ENCODE data around the gene RETNLB. TPM values are rescaled to one million over a fixed set of nuclear protein-coding genes. Genes with fewer than 3 reads are reported as not detected.

Gene RETNLB
- polyA plus RNA-seq, 1 experiment = not detected

- no peak for TF ChIP-seq CTCF (IDR thresholded peaks at IDR 0.05; ENCODE audit: low read depth, low read length)
- DNase-seq (ENCODE audit: low read depth, low spot score) = no peak
- Histone ChIP-seq H3K27me3 (ENCODE audit: control insufficient read depth, insufficient read depth, low read length) (no peaks in the 10 kb centered on the region), H3K27ac (ENCODE audit: low read depth, low read length) (no peak overlapping the region), H3K4me3 (ENCODE audit: low read depth, low read length) (no peak overlapping the region), H3K9me3 (ENCODE audit: control insufficient read depth, insufficient read depth, low read length) (no peaks in the 10 kb centered on the region)
- ChIA-PET POLR2A (no interaction called here), CTCF (no interaction called here)
Measured at GRCh38 chr3:108780235-108780634, 23.0 kb upstream of the RETNLB start.

GRCh38 chr3:108779496-108779895 lies 22.3 kb upstream of the RETNLB start:
- no peak for DNase-seq (ENCODE audit: low read depth, low spot score)
- no peak for TF ChIP-seq CTCF (IDR thresholded peaks at IDR 0.05; ENCODE audit: low read depth, low read length)
- no peak overlapping the region for H3K4me3 ChIP-seq (ENCODE audit: low read depth, low read length)
- ChIA-PET POLR2A (no interaction called here), CTCF (no interaction called here)
- H3K9me3 ChIP-seq (ENCODE audit: control insufficient read depth, insufficient read depth, low read length) = no peaks in the 10 kb centered on the region
- H3K27ac ChIP-seq (ENCODE audit: low read depth, low read length) = no peak overlapping the region
- H3K27me3 ChIP-seq (ENCODE audit: control insufficient read depth, insufficient read depth, low read length) = no peaks in the 10 kb centered on the region

- H3K27ac ChIP-seq (ENCODE audit: low read depth, low read length) = no peak overlapping the region
- no peak for TF ChIP-seq CTCF (IDR thresholded peaks at IDR 0.05; ENCODE audit: low read depth, low read length)
- ChIA-PET CTCF (no interaction called here), POLR2A (no interaction called here)
- no peak for DNase-seq (ENCODE audit: low read depth, low spot score)
- no peaks in the 10 kb centered on the region for H3K27me3 ChIP-seq (ENCODE audit: control insufficient read depth, insufficient read depth, low read length)
- H3K4me3 ChIP-seq (ENCODE audit: low read depth, low read length) = no peak overlapping the region
- no peaks in the 10 kb centered on the region for H3K9me3 ChIP-seq (ENCODE audit: control insufficient read depth, insufficient read depth, low read length)
Measured at GRCh38 chr3:108775649-108776048, 18.4 kb upstream of the RETNLB start.

GRCh38 chr3:108767253-108767652 lies 10.0 kb upstream of the RETNLB start:
- no peak for DNase-seq (ENCODE audit: low read depth, low spot score)
- Histone ChIP-seq H3K27me3 (ENCODE audit: control insufficient read depth, insufficient read depth, low read length) (no peaks in the 10 kb centered on the region), H3K9me3 (ENCODE audit: control insufficient read depth, insufficient read depth, low read length) (no peaks in the 10 kb centered on the region), H3K4me3 (ENCODE audit: low read depth, low read length) (no peak overlapping the region), H3K27ac (ENCODE audit: low read depth, low read length) (no peak overlapping the region)
- CTCF ChIA-PET = no interaction called here
- no peak for TF ChIP-seq CTCF (IDR thresholded peaks at IDR 0.05; ENCODE audit: low read depth, low read length)
- POLR2A ChIA-PET = no interaction called here

- no peak for TF ChIP-seq CTCF (IDR thresholded peaks at IDR 0.05; ENCODE audit: low read depth, low read length)
- Histone ChIP-seq H3K27me3 (ENCODE audit: control insufficient read depth, insufficient read depth, low read length) (no peaks in the 10 kb centered on the region), H3K9me3 (ENCODE audit: control insufficient read depth, insufficient read depth, low read length) (no peaks in the 10 kb centered on the region), H3K4me3 (ENCODE audit: low read depth, low read length) (no peak overlapping the region), H3K27ac (ENCODE audit: low read depth, low read length) (no peak overlapping the region)
- ChIA-PET CTCF (interaction anchor here (0.5 kb wide), 1 partner anchor 96 kb away, joined by 3 read pairs; no protein-coding TSS in a partner anchor), POLR2A (no interaction called here)
- no peak for DNase-seq (ENCODE audit: low read depth, low spot score)
Measured at GRCh38 chr3:108755686-108756085, 1.5 kb downstream of the RETNLB start.

Measured in AG04450 (cell line).